Mesenchymal stem cell (in vitro differentiated cells and primary cell): ENCODE data around the gene CPNE5.

Experiments
- DNase-seq: peaks from one replicate; pipeline ENCODE4 v3.0.0-alpha.2; 2013
- H2AFZ ChIP-seq: one replicate; pipeline ENCODE4 v1.6.1; 2013; ENCODE audit warnings: low read depth, mild to moderate bottlenecking, control low read depth, inconsistent platforms, low read length, moderate library complexity
- H2AK5ac ChIP-seq: 2 replicates; pipeline ENCODE4 v1.6.1; 2013; ENCODE audit warnings: low read length, moderate library complexity, mild to moderate bottlenecking, inconsistent platforms; ENCODE audit not compliant: severe bottlenecking
- H2BK120ac ChIP-seq: one replicate; pipeline ENCODE4 v1.6.1; 2013; ENCODE audit warnings: low read depth, mild to moderate bottlenecking, inconsistent platforms, low read length, moderate library complexity
- H2BK12ac ChIP-seq, 2 experiments: one replicate each; pipeline ENCODE4 v1.6.1; 2013; ENCODE audit warnings: inconsistent platforms in 2 of 2, low read length in 2 of 2, mild to moderate bottlenecking in 2 of 2, moderate library complexity in 2 of 2, control low read depth in 1 of 2
- H2BK15ac ChIP-seq: one replicate; pipeline ENCODE4 v1.6.1; 2013; ENCODE audit warnings: mild to moderate bottlenecking, low read depth, inconsistent platforms; ENCODE audit not compliant: poor library complexity, severe bottlenecking
- H2BK5ac ChIP-seq: 2 replicates; pipeline ENCODE4 v1.6.1; 2013; ENCODE audit warnings: low read depth, mild to moderate bottlenecking, low read length, control low read depth, inconsistent platforms; ENCODE audit not compliant: poor library complexity, severe bottlenecking
- H3K14ac ChIP-seq, 2 experiments: one replicate each; pipeline ENCODE4 v1.6.1; 2013; ENCODE audit warnings: inconsistent platforms in 2 of 2, low read length in 2 of 2, control low read depth in 1 of 2, mild to moderate bottlenecking in 1 of 2, moderate library complexity in 1 of 2
- H3K18ac ChIP-seq, 2 experiments: one replicate each; pipeline ENCODE4 v1.6.1; 2013; ENCODE audit warnings: inconsistent platforms in 2 of 2, low read length in 2 of 2, control low read depth in 1 of 2, low read depth in 1 of 2, mild to moderate bottlenecking in 1 of 2
- H3K23ac ChIP-seq, 2 experiments: one replicate each; pipeline ENCODE4 v1.6.1; 2013; ENCODE audit warnings: inconsistent platforms in 2 of 2, low read length in 2 of 2, mild to moderate bottlenecking in 2 of 2, moderate library complexity in 2 of 2, control low read depth in 1 of 2
- H3K27ac ChIP-seq: 2 replicates; pipeline ENCODE4 v1.5.1; 2013; ENCODE audit warnings: mild to moderate bottlenecking, moderate library complexity, low read length, control low read depth, inconsistent platforms; ENCODE audit not compliant: poor library complexity, severe bottlenecking
- H3K27me3 ChIP-seq, 2 experiments: 2 replicates each; pipeline versions ENCODE4 v1.6.1 to v1.7.0; 2013; ENCODE audit warnings: low read length in 2 of 2, mild to moderate bottlenecking in 2 of 2, moderate library complexity in 2 of 2, control low read depth in 1 of 2, inconsistent platforms in 1 of 2; ENCODE audit not compliant: control insufficient read depth in 1 of 2, insufficient read depth in 1 of 2
- H3K36me3 ChIP-seq, 2 experiments: 2 replicates each; pipeline versions ENCODE4 v1.6.1 to v1.7.0; 2013; ENCODE audit warnings: low read length in 2 of 2, control low read depth in 1 of 2, inconsistent platforms in 1 of 2, low read depth in 1 of 2, mild to moderate bottlenecking in 1 of 2; ENCODE audit not compliant: insufficient read depth in 2 of 2, control insufficient read depth in 1 of 2
- H3K4ac ChIP-seq, 2 experiments: one replicate each; pipeline ENCODE4 v1.6.1; 2013; ENCODE audit warnings: inconsistent platforms in 2 of 2, low read length in 2 of 2, mild to moderate bottlenecking in 2 of 2, moderate library complexity in 2 of 2, control low read depth in 1 of 2, low read depth in 1 of 2
- H3K4me1 ChIP-seq: 2 replicates; pipeline ENCODE4 v1.6.1; 2013; ENCODE audit warnings: low read depth, low read length, control low read depth; ENCODE audit not compliant: control insufficient read depth, insufficient read depth
- H3K4me2 ChIP-seq: 2 replicates; pipeline ENCODE4 v1.6.1; 2013; ENCODE audit warnings: low read length, mild to moderate bottlenecking, inconsistent platforms; ENCODE audit not compliant: poor library complexity, severe bottlenecking
- H3K4me3 ChIP-seq, 2 experiments: 2 replicates each; pipeline versions ENCODE4 v1.5.1 to v1.7.0; 2013; ENCODE audit warnings: low read length in 2 of 2, mild to moderate bottlenecking in 2 of 2, control low read depth in 1 of 2, low read depth in 1 of 2; ENCODE audit not compliant: insufficient read depth in 1 of 2
- H3K79me1 ChIP-seq: replicated peaks from 2 replicates; pipeline ENCODE4 v1.6.1; 2013; ENCODE audit warnings: mild to moderate bottlenecking, control low read depth, low read length, inconsistent platforms; ENCODE audit not compliant: poor library complexity, severe bottlenecking
- H3K9ac ChIP-seq: 2 replicates; pipeline ENCODE4 v1.7.0; 2013; ENCODE audit warnings: mild to moderate bottlenecking, low read length, moderate library complexity
- H3K9me3 ChIP-seq: 2 replicates; pipeline ENCODE4 v1.7.0; 2013; ENCODE audit warnings: mild to moderate bottlenecking, low read length; ENCODE audit not compliant: control insufficient read depth
- H4K8ac ChIP-seq: one replicate; pipeline ENCODE4 v1.6.1; 2013; ENCODE audit warnings: inconsistent platforms, mild to moderate bottlenecking, low read length, moderate library complexity
- H4K91ac ChIP-seq: one replicate; pipeline ENCODE4 v1.6.1; 2013; ENCODE audit warnings: mild to moderate bottlenecking, low read length, inconsistent platforms
- WGBS: methylation state at CpG from one replicate; pipeline ENCODE4 v1.1.7; 2013; ENCODE audit warnings: mixed read lengths; 5-methylcytosine and 5-hydroxymethylcytosine counted together

CPNE5 gene

GRCh38 chr6:36833182-36833789 is 6.0 kb downstream of the CPNE5 start:
- Histone ChIP-seq H2AFZ (no peak overlapping the region), H3K4me2 (no peak overlapping the region), H3K4ac (no peak overlapping the region), H3K4me1 (no peaks in the 10 kb centered on the region), H2BK15ac (no peak overlapping the region), H4K8ac (no peak overlapping the region), H3K23ac (no peak overlapping the region), H3K27me3 (peaks cover 24 to 81% of the 10 kb centered on the region in 2 experiments), H3K36me3 (no peaks in the 10 kb centered on the region), H3K9ac (no peak overlapping the region), H2BK12ac (no peak overlapping the region), H3K14ac (no peak overlapping the region), H3K18ac (no peak overlapping the region), H3K79me1 (no peaks in the 10 kb centered on the region), H4K91ac (no peak overlapping the region), H3K27ac (no peak overlapping the region), H2AK5ac (no peak overlapping the region), H2BK120ac (no peak overlapping the region), H3K4me3 (no peak overlapping the region), H3K9me3 (peaks cover 6% of the 10 kb centered on the region), H2BK5ac (no peak overlapping the region)
- DNase-seq, result no peak
- 92% methylated on average over 5 of the region's 7 CpGs for WGBS

- no peak overlapping the region for H3K18ac ChIP-seq
- no peaks in the 10 kb centered on the region for H3K79me1 ChIP-seq
- no peak overlapping the region for H2BK15ac ChIP-seq
- H2BK12ac ChIP-seq, result no peak overlapping the region
- H4K91ac ChIP-seq, result no peak overlapping the region
- H3K36me3 ChIP-seq, result no peaks in the 10 kb centered on the region
- no peak overlapping the region for H4K8ac ChIP-seq
- H2BK120ac ChIP-seq, result no peak overlapping the region
- no peak overlapping the region for H2AFZ ChIP-seq
- no peak overlapping the region for H3K14ac ChIP-seq
- DNase-seq, result no peak
- H3K4me1 ChIP-seq, result peaks cover 6% of the 10 kb centered on the region
- H3K4ac ChIP-seq, result no peak overlapping the region
- no peak overlapping the region for H2BK5ac ChIP-seq
- H3K27ac ChIP-seq, result no peak overlapping the region
- WGBS, result 96% methylated on average over 5 of the region's 5 CpGs
- H3K23ac ChIP-seq, result no peak overlapping the region
- H3K9ac ChIP-seq, result no peak overlapping the region
- H3K4me2 ChIP-seq, result no peak overlapping the region
- H2AK5ac ChIP-seq, result no peak overlapping the region
- H3K9me3 ChIP-seq, result peaks cover 6% of the 10 kb centered on the region
- H3K27me3 ChIP-seq, result peaks cover 14 to 71% of the 10 kb centered on the region in 2 experiments
- H3K4me3 ChIP-seq, result no peak overlapping the region
Observed at GRCh38 chr6:36832313-36832712, 6.9 kb downstream of the CPNE5 start.

GRCh38 chr6:36830577-36830976 is 8.7 kb downstream of the CPNE5 start:
- H2AFZ ChIP-seq, result no peak overlapping the region
- H3K4me3 ChIP-seq, result no peak overlapping the region
- H3K4me2 ChIP-seq, result no peak overlapping the region
- H2BK15ac ChIP-seq, result no peak overlapping the region
- no peaks in the 10 kb centered on the region for H3K79me1 ChIP-seq
- peaks cover 0 to 69% of the 10 kb centered on the region in 2 experiments for H3K27me3 ChIP-seq
- no peak overlapping the region for H2AK5ac ChIP-seq
- no peak overlapping the region for H2BK12ac ChIP-seq
- no peak overlapping the region for H2BK120ac ChIP-seq
- no peak overlapping the region for H2BK5ac ChIP-seq
- H3K9me3 ChIP-seq, result peaks cover 6% of the 10 kb centered on the region
- no peak overlapping the region for H4K91ac ChIP-seq
- no peak overlapping the region for H3K23ac ChIP-seq
- peaks cover 14% of the 10 kb centered on the region for H3K4me1 ChIP-seq
- no peak for DNase-seq
- WGBS, result 71% methylated on average over 2 of the region's 2 CpGs
- H3K27ac ChIP-seq, result no peak overlapping the region
- H3K14ac ChIP-seq, result no peak overlapping the region
- no peak overlapping the region for H4K8ac ChIP-seq
- no peak overlapping the region for H3K18ac ChIP-seq
- no peaks in the 10 kb centered on the region for H3K36me3 ChIP-seq
- no peak overlapping the region for H3K4ac ChIP-seq
- no peak overlapping the region for H3K9ac ChIP-seq

GRCh38 chr6:36829919-36830544 is 9.2 kb downstream of the CPNE5 start:
- Histone ChIP-seq H3K23ac (no peak overlapping the region), H3K9me3 (peaks cover 6% of the 10 kb centered on the region), H3K27ac (no peak overlapping the region), H2BK15ac (no peak overlapping the region), H2AFZ (no peak overlapping the region), H2BK5ac (no peak overlapping the region), H3K4me3 (no peak overlapping the region), H3K4me1 (peaks cover 14% of the 10 kb centered on the region), H4K8ac (no peak overlapping the region), H3K79me1 (no peaks in the 10 kb centered on the region), H4K91ac (no peak overlapping the region), H3K14ac (no peak overlapping the region), H3K4me2 (no peak overlapping the region), H3K27me3 (peaks cover 0 to 69% of the 10 kb centered on the region in 2 experiments), H2AK5ac (no peak overlapping the region), H3K9ac (no peak overlapping the region), H2BK120ac (no peak overlapping the region), H3K4ac (no peak overlapping the region), H3K36me3 (no peaks in the 10 kb centered on the region), H3K18ac (no peak overlapping the region), H2BK12ac (no peak overlapping the region)
- 85% methylated on average over 11 of the region's 11 CpGs for WGBS
- DNase-seq, result no peak
